Left ventricle myocardium inferior (tissue), 1 donor: ENCODE data around the gene SIX2. TPM values are rescaled to one million over a fixed set of nuclear protein-coding genes. Genes with fewer than 3 reads are reported as not detected.

ENCODE experiments used
- DNase-seq: peaks from one replicate; pipeline ENCODE4 v3.0.0-alpha.2; 2020
- H3K27ac ChIP-seq: fragments of 200-600 bp; replicated peaks from 2 replicates; pipeline ENCODE4 v1.8.0; 2021
- H3K27me3 ChIP-seq: fragments of 200-600 bp; 2 replicates; pipeline ENCODE4 v1.8.0; 2021; ENCODE audit warnings: low read depth
- H3K36me3 ChIP-seq: fragments of 200-600 bp; 2 replicates; pipeline ENCODE4 v1.8.0; 2021
- H3K4me1 ChIP-seq: fragments of 200-600 bp; 2 replicates; pipeline ENCODE4 v1.8.0; 2021
- H3K4me3 ChIP-seq: fragments of 200-600 bp; 2 replicates; pipeline ENCODE4 v1.8.0; 2021; ENCODE audit warnings: mild to moderate bottlenecking, moderate library complexity
- H3K9me3 ChIP-seq: fragments of 200-600 bp; replicated peaks from 2 replicates; pipeline ENCODE4 v1.8.0; 2021
- CTCF ChIP-seq: fragments of 200-600 bp; IDR thresholded peaks from 2 replicates; pipeline ENCODE4 v1.8.0; 2021; ENCODE audit warnings: antibody characterized with exemption, mild to moderate bottlenecking, borderline replicate concordance
- intact Hi-C: fragments of 100-400 bp; cut with micrococcal nuclease; formaldehyde crosslinking; loops from one replicate; pipeline ENCODE4 v1.11.0; 2022
- total RNA-seq: library from RNA; stranded (reverse); fragmentation: NEBNext Ultra II Directional; extraction: Animal tissue kit (Norgen Biotek cat#: 25700); gene quantifications from one replicate; pipeline ENCODE4 v1.2.1, GENCODE V29; 2021
- donor health status: DM: no; HTN: yes; CAD: no; lungs with severe emphysema.

The SIX2 gene
- total RNA-seq, 1 donor from 2014 or later, result 0.91 TPM

DNA sequence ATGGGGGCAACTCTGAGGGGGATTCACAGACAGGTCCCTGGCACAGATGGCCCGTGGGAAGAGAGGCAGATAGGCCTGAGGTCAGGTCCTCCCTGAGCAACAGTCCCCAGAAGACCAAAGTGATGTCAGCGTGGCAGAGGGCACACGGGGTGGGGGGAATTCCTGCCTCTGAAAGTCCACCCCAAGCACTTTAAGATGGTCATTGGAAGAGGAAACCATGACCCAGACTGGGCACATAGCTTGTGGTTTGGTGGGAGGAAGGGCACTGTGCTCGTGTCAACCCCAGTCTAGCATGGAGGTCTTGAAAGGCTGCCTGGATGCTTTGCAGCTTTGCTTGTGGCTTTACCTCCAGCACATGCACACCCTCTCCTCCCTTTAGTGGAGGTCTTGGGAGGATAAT, 38.0 kb upstream of the SIX2 start:
- no peak for TF ChIP-seq CTCF
- intact Hi-C loops, result no loop called here
- no peaks in the 10 kb centered on the region for H3K4me1 ChIP-seq
- H3K9me3 ChIP-seq, result no peaks in the 10 kb centered on the region
- no peak overlapping the region for H3K4me3 ChIP-seq
- H3K27me3 ChIP-seq, result peaks cover 69% of the 10 kb centered on the region
- DNase-seq, result no peak
- no peaks in the 10 kb centered on the region for H3K36me3 ChIP-seq
- H3K27ac ChIP-seq, result no peak overlapping the region

DNA sequence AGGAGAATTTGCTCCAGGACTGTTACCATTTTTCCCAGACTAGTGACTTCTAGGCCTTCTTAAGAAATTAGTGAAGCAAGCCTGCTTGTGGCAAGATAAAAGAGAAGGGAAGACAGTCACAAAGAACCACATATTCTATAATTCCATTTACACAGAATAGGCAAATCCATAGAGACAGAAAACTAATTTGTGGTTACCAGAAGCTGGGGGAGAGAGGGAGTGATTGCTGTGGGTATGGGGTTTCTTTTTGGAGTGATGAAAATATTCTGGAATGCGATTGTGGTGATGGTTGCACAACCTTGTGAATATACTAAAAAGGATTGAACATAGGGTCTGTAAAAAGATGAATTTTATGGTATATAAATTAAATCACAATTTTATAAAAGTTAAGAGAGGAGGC, 37.5 kb upstream of the SIX2 start:
- intact Hi-C loops, result no loop called here

DNA sequence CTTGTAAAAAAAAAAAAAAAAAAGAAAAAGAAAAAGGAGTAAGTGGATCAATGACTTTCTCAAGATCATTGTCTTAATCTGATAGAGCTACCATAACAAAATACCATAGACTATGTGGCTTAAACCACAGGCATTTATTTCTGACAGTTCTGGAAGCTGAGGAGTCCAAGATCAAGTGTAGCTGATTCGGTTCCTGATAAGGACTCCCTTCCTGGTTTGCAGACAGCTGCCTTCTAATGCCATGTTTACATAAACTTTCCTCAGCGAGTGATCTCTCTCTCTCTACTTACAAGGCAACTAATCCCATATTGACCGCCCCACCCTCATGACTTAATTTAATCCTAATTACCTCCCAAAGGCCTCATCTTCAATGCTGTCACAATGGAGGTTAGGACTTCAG, 36.5 kb upstream of the SIX2 start:
- Histone ChIP-seq H3K36me3 (no peaks in the 10 kb centered on the region), H3K4me1 (no peaks in the 10 kb centered on the region), H3K4me3 (no peak overlapping the region), H3K27me3 (peaks cover 68% of the 10 kb centered on the region), H3K27ac (no peak overlapping the region), H3K9me3 (no peaks in the 10 kb centered on the region)
- intact Hi-C loops, result no loop called here
- DNase-seq, result no peak
- no peak for TF ChIP-seq CTCF

More for the DNA sequence above, 37.5 kb upstream of the SIX2 start:
- no peak for TF ChIP-seq CTCF
- Histone ChIP-seq H3K27ac (no peak overlapping the region), H3K9me3 (no peaks in the 10 kb centered on the region), H3K4me1 (no peaks in the 10 kb centered on the region), H3K36me3 (no peaks in the 10 kb centered on the region), H3K27me3 (peaks cover 72% of the 10 kb centered on the region), H3K4me3 (no peak overlapping the region)
- no peak for DNase-seq

DNA sequence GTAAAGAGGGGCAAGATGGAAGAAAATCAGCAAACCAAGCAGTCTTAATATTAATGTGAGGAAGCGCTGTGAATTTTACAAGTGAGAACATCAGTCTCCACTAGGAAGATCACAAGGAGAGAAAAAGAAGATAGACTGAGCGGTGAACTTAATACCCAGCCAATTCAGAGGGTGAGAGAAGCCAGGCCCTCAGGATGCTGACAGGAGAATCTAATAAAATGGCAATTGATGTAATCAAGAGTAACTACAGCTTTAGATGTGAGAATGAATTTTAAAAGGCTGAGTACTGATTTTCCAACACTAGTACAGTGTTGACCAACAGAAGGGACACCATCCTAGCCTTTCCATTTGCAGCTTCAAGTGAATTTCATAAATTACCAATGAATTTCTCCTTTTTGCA, 35.7 kb upstream of the SIX2 start:
- Histone ChIP-seq H3K27ac (no peak overlapping the region), H3K9me3 (no peaks in the 10 kb centered on the region), H3K27me3 (peaks cover 62% of the 10 kb centered on the region), H3K36me3 (no peaks in the 10 kb centered on the region), H3K4me1 (no peaks in the 10 kb centered on the region), H3K4me3 (no peak overlapping the region)
- intact Hi-C loops, result no loop called here
- no peak for TF ChIP-seq CTCF
- DNase-seq, result no peak

GRCh38 chr2:45043174-45043573, 33.9 kb upstream of the SIX2 start:
- Histone ChIP-seq H3K4me3 (no peak overlapping the region), H3K27me3 (peaks cover 74% of the 10 kb centered on the region), H3K36me3 (no peaks in the 10 kb centered on the region), H3K9me3 (no peaks in the 10 kb centered on the region), H3K4me1 (no peaks in the 10 kb centered on the region), H3K27ac (no peak overlapping the region)
- no peak for TF ChIP-seq CTCF
- intact Hi-C loops, result no loop called here
- no peak for DNase-seq

DNA sequence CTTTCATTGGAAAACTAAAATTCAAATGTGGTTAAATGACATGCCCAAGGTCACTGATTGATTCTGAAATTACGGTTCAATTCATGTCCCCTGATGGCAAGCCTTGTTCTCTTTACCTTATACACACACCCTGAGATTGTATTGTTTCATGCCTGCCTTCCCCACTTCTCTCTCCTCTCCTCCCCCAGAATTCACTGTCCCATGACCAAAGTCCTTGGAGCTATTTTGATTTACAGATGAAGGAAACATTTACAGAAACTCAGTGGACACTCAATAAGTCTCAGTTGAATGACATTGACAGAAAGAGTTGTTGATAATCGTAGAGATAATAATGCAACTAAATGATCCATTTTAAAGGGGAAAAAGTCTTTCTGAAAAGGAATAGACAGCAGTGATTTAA, 33.1 kb upstream of the SIX2 start:
- no peak for TF ChIP-seq CTCF
- no peak overlapping the region for H3K4me3 ChIP-seq

More for the DNA sequence above, 33.1 kb upstream of the SIX2 start:
- H3K27ac ChIP-seq, result no peak overlapping the region
- no peaks in the 10 kb centered on the region for H3K36me3 ChIP-seq
- intact Hi-C loops, result no loop called here
- peaks cover 75% of the 10 kb centered on the region for H3K27me3 ChIP-seq
- no peaks in the 10 kb centered on the region for H3K4me1 ChIP-seq
- no peak for DNase-seq
- no peaks in the 10 kb centered on the region for H3K9me3 ChIP-seq
